Right lung (tissue), 5 donors: ENCODE data around the gene PLG. TPM values are rescaled to one million over a fixed set of nuclear protein-coding genes. Genes with fewer than 3 reads are reported as not detected.

Source experiments
- polyA plus RNA-seq, 5 donors: library from polyadenylated mRNA; unstranded; fragments of 120-200 nt; gene quantifications; one replicate each; pipeline versions ENCODE4 v1.2.1 to v1.2.3, GENCODE V29; 2013; ENCODE audit warnings: inconsistent platforms in 1 of 5, low replicate concordance in 1 of 5; ENCODE audit not compliant: insufficient read length in 5 of 5, insufficient read depth in 1 of 5

Gene PLG
- polyA plus RNA-seq, 5 donors = 5.3 to 10.4 (median 7.2) TPM

Other genes with a start within 250 kb of the PLG start
- under 1 TPM in 4 of 5 donors, not detected in 1; 0.10 to 0.22 (median 0.13) TPM for gene LPA, start 38.0 kb upstream of the PLG start, polyA plus RNA-seq